ENCODE results near the gene CEP85. TPM values are rescaled to one million over a fixed set of nuclear protein-coding genes. Genes with fewer than 3 reads are reported as not detected.

The CEP85 gene
- polyA plus RNA-seq, 4 donors, result 2.7 to 11.0 (median 5.6) TPM

Other genes starting within 250 kb of the CEP85 start
- 10 to 100 TPM; 17.2 to 32.7 (median 26.1) TPM for gene PAFAH2, start 236.1 kb upstream of the CEP85 start, polyA plus RNA-seq
- under 1 TPM in 2 of 4 donors, not detected in 2; 0.41 to 0.51 TPM for gene EXTL1, start 212.4 kb upstream of the CEP85 start, polyA plus RNA-seq
- 10 to 100 TPM in 1 of 4 donors, under 1 TPM in 3; 0.09 to 43.2 (median 0.36) TPM for gene SLC30A2, start 188.1 kb upstream of the CEP85 start, polyA plus RNA-seq
- gene TRIM63, start 166.6 kb upstream of the CEP85 start, polyA plus RNA-seq, result 10 to 100 TPM in 1 of 4 donors, 1 to 10 TPM in 2, under 1 TPM in 1; 0.91 to 11.3 (median 2.8) TPM
- 10 to 100 TPM in 1 of 4 donors, 1 to 10 TPM in 3; 3.2 to 13.9 (median 5.3) TPM for gene PDIK1L, start 122.4 kb upstream of the CEP85 start, polyA plus RNA-seq
- gene FAM110D, start 75.1 kb upstream of the CEP85 start, polyA plus RNA-seq, result 1 to 10 TPM in 1 of 4 donors, under 1 TPM in 2, not detected in 1; 0.32 to 3.1 (median 0.54) TPM
- not detected for gene C1orf232, start 65.2 kb upstream of the CEP85 start, polyA plus RNA-seq
- gene ZNF593, start 64.3 kb upstream of the CEP85 start, polyA plus RNA-seq, result 100 to 1,000 TPM in 2 of 4 donors, 10 to 100 TPM in 2; 27.7 to 152 (median 94.7) TPM
- under 1 TPM in 2 of 4 donors, not detected in 2; 0.16 to 0.50 TPM for gene ZNF593OS, start 62.4 kb upstream of the CEP85 start, polyA plus RNA-seq
- 10 to 100 TPM; 16.1 to 85.0 (median 47.9) TPM for gene CNKSR1, start 56.7 kb upstream of the CEP85 start, polyA plus RNA-seq
- under 1 TPM in 1 of 4 donors, not detected in 3; 0.09 TPM for gene CATSPER4, start 43.6 kb upstream of the CEP85 start, polyA plus RNA-seq
- 100 to 1,000 TPM in 3 of 4 donors, 10 to 100 TPM in 1; 90.9 to 238 (median 178) TPM for gene SH3BGRL3, start 45.9 kb downstream of the CEP85 start, polyA plus RNA-seq
- gene UBXN11, start 72.4 kb downstream of the CEP85 start, polyA plus RNA-seq, result 10 to 100 TPM in 2 of 4 donors, 1 to 10 TPM in 2; 1.1 to 35.5 (median 11.4) TPM
- 100 to 1,000 TPM in 1 of 4 donors, 10 to 100 TPM in 3; 23.1 to 116 (median 36.8) TPM for gene CD52, start 83.8 kb downstream of the CEP85 start, polyA plus RNA-seq
- 100 to 1,000 TPM in 2 of 4 donors, 1 to 10 TPM in 2; 2.4 to 267 (median 63.7) TPM for gene CRYBG2, start 119.9 kb downstream of the CEP85 start, polyA plus RNA-seq
- under 1 TPM in 2 of 4 donors, not detected in 2; 0.07 to 0.13 TPM for gene ZNF683, start 138.6 kb downstream of the CEP85 start, polyA plus RNA-seq
- under 1 TPM in 1 of 4 donors, not detected in 3; 0.03 TPM for gene LIN28A, start 176.6 kb downstream of the CEP85 start, polyA plus RNA-seq
- 10 to 100 TPM; 21.2 to 32.9 (median 30.8) TPM for gene DHDDS, start 198.1 kb downstream of the CEP85 start, polyA plus RNA-seq
- 100 to 1,000 TPM; 231 to 855 (median 506) TPM for gene HMGN2, start 238.2 kb downstream of the CEP85 start, polyA plus RNA-seq